Measurements from ENCODE around the gene TSBP1.

GRCh38 chr6:32329141-32329540, 42.6 kb downstream of the TSBP1 start:
- TF ChIP-seq POLR2AphosphoS5 (IDR thresholded peaks at IDR 0.05; ENCODE audit: low read depth, low read length) = no peak
- TF ChIP-seq CTCF (IDR thresholded peaks at IDR 0.05) = no peak
- no peak for TF ChIP-seq SIN3A (IDR thresholded peaks at IDR 0.05; ENCODE audit: borderline replicate concordance, insufficient read depth, low read depth, low read length)
- no peak for TF ChIP-seq REST (IDR thresholded peaks at IDR 0.05; ENCODE audit: insufficient read depth in 1 of 2, low read depth in 2 of 2, low read length in 1 of 2)

Measured in Panc1 (cell line).